Kidney epithelial cell (primary cell): ENCODE measurements around the gene PIM2. TPM values are rescaled to one million over a fixed set of nuclear protein-coding genes. Genes with fewer than 3 reads are reported as not detected.

ENCODE experiments used
- DNase-seq: peaks from one replicate; pipeline ENCODE4 v3.0.0-alpha.2; 2010; ENCODE audit warnings: low read depth
- H3K27me3 ChIP-seq: 2 replicates; pipeline ENCODE4 v1.6.0; 2011; ENCODE audit warnings: low read length; ENCODE audit not compliant: control insufficient read depth, insufficient read depth
- H3K36me3 ChIP-seq: 2 replicates; pipeline ENCODE4 v1.5.1; 2011; ENCODE audit warnings: low read length; ENCODE audit not compliant: control insufficient read depth, insufficient read depth
- H3K4me3 ChIP-seq: 2 replicates; pipeline ENCODE4 v1.5.1; 2011; ENCODE audit warnings: low read depth, mild to moderate bottlenecking, control low read depth, low read length
- CTCF ChIP-seq: IDR thresholded peaks from 2 replicates; pipeline ENCODE4 v1.5.1; 2011; ENCODE audit warnings: mild to moderate bottlenecking, moderate library complexity, low read length, control low read depth, inconsistent platforms; ENCODE audit not compliant: insufficient read depth, poor library complexity, severe bottlenecking
- total RNA-seq: library from RNA; depleted of rRNA; stranded (reverse); fragments of >200 nt; gene quantifications from 2 replicates; pipeline ENCODE4 v1.2.3, GENCODE V29; 2015

Gene PIM2
- total RNA-seq = 6.8 and 7.9 TPM in 2 replicates

- H3K27me3 ChIP-seq = no peaks in the 10 kb centered on the region
- peak within 1 kb of the TSS; percentile 69 for H3K4me3 ChIP-seq
- H3K36me3 ChIP-seq = no peaks in the 10 kb centered on the region
- TF ChIP-seq CTCF = no peak
- DNase-seq = peak; percentile 69
Observed at GRCh38 chrX:48918643-48919340, at the start of gene PIM2. PIM2 (minus strand) TSS chrX:48919024; CDS start chrX:48918834, 190 bp downstream.

- DNase-seq = no peak
- Histone ChIP-seq H3K36me3 (no peaks in the 10 kb centered on the region), H3K27me3 (no peaks in the 10 kb centered on the region), H3K4me3 (no peak overlapping the region)
- no peak for TF ChIP-seq CTCF
Observed at GRCh38 chrX:48968377-48968776, 49.6 kb upstream of the PIM2 start.

GRCh38 chrX:48966796-48967579 lies 48.2 kb upstream of the PIM2 start:
- TF ChIP-seq CTCF = no peak
- H3K36me3 ChIP-seq = no peaks in the 10 kb centered on the region
- no peak overlapping the region for H3K4me3 ChIP-seq
- no peaks in the 10 kb centered on the region for H3K27me3 ChIP-seq
- DNase-seq = peak; percentile 23

- Histone ChIP-seq H3K4me3 (no peak overlapping the region), H3K36me3 (no peaks in the 10 kb centered on the region), H3K27me3 (no peaks in the 10 kb centered on the region)
- no peak for TF ChIP-seq CTCF
- DNase-seq = no peak
Observed at GRCh38 chrX:48965959-48966358, 47.1 kb upstream of the PIM2 start.

GRCh38 chrX:48961585-48962091 lies 42.8 kb upstream of the PIM2 start:
- Histone ChIP-seq H3K36me3 (no peaks in the 10 kb centered on the region), H3K27me3 (no peaks in the 10 kb centered on the region), H3K4me3 (no peak overlapping the region)
- TF ChIP-seq CTCF = no peak
- no peak for DNase-seq
